ENCODE results near the gene GNL3. TPM values are rescaled to one million over a fixed set of nuclear protein-coding genes. Genes with fewer than 3 reads are reported as not detected.

Gene GNL3
- total RNA-seq, 2 experiments from 2014 or later = 167 to 172 TPM

DNA sequence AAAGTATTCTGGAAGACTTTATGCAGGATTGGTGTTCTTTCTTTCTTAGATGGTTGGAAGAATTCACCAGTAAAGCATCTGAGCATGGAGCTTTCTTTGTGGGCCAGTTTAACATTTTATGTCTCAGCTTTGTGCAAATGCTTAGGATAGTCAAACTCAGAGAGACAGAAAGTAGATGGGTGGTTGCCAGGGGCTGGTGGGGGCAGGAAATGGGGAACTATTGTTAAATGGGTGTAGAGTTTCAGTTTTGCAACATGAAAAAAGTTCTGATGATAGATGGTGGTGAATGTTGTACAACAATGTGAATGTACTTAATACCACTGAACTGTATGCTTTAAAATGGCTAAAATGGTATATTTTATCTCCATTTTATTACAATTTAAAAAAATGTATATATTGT lies 44.8 kb downstream of the GNL3 start:
- no peak overlapping the region for H3K27ac Mint-ChIP-seq
- peaks cover 56% of the 10 kb centered on the region for H3K36me3 Mint-ChIP-seq
- H3K4me3 Mint-ChIP-seq = no peak overlapping the region
- no peaks in the 10 kb centered on the region for H3K27me3 Mint-ChIP-seq
- POLR2A ChIA-PET = no interaction called here
- CTCF ChIA-PET = no interaction called here
- peaks cover 30% of the 10 kb centered on the region for H3K9me3 Mint-ChIP-seq
- intact Hi-C loops (cut with micrococcal nuclease) = no loop called here
- no peak for DNase-seq
- H3K4me1 Mint-ChIP-seq (ENCODE audit: low read depth) = peaks cover 6% of the 10 kb centered on the region

DNA sequence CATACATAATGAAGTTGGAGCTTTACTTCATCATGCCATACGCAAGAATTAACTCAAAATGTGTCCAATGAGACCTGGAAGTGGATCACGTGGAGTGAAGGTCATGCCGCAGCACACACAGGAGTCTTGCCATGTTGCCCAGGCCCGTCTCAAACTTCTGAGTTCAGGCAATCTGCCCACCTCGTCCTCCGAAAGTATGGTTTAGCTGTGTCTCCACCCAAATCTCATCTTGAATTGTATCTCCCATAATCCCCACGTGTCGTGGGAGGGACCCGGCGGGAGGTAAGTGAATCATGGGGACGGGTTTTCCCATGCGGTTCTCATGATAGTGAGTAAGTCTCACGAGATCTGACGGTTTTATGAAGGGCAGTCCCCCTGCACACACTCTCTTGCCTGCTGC lies 45.8 kb downstream of the GNL3 start:
- peaks cover 30% of the 10 kb centered on the region for H3K9me3 Mint-ChIP-seq
- no peaks in the 10 kb centered on the region for H3K27me3 Mint-ChIP-seq
- H3K27ac Mint-ChIP-seq = no peak overlapping the region
- ChIA-PET POLR2A (no interaction called here), CTCF (no interaction called here)
- DNase-seq = no peak
- no peak overlapping the region for H3K4me3 Mint-ChIP-seq
- H3K36me3 Mint-ChIP-seq = peaks cover 60% of the 10 kb centered on the region
- intact Hi-C loops (cut with micrococcal nuclease) = no loop called here
- peaks cover 6% of the 10 kb centered on the region for H3K4me1 Mint-ChIP-seq (ENCODE audit: low read depth)

DNA sequence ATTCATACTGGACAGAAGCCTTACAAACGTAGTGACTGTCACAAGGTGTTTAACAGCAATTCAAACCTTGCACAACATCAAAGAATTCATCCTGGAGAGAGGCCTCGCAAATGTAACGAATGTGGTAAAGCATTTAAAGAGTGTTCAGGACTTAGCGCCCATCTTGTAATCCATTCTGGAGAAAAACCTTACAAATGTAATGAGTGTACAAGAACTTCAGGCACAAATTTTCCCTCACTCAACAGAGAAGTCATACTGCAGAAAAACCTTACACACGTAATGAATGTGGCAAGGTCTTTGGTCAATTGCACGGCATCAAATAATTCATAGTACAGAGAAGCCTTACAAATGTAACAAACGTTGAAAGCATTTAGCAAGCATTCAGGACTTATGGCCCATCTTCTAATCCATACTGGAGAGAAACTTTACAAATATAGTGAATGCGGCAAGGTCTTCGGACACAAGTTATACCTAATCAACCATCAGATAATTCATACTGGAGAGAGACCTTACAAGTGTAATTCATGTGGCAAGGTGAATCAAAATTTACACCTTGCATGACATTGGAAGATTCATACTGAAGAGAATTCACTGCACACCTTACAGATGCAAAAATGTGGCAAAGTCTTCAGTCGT lies 47.5 kb downstream of the GNL3 start:
- Mint-ChIP-seq H3K27ac (no peak overlapping the region), H3K9me3 (peaks cover 29% of the 10 kb centered on the region), H3K4me1 (ENCODE audit: low read depth) (peaks cover 6% of the 10 kb centered on the region), H3K27me3 (no peaks in the 10 kb centered on the region), H3K4me3 (no peak overlapping the region), H3K36me3 (peaks cover 65% of the 10 kb centered on the region)
- CTCF ChIA-PET = interaction anchor here (0.6 kb wide), 1 partner anchor 462 kb away, joined by 3 read pairs; no protein-coding TSS in a partner anchor
- DNase-seq = no peak
- intact Hi-C loops (cut with micrococcal nuclease) = no loop called here
- POLR2A ChIA-PET = no interaction called here

DNA sequence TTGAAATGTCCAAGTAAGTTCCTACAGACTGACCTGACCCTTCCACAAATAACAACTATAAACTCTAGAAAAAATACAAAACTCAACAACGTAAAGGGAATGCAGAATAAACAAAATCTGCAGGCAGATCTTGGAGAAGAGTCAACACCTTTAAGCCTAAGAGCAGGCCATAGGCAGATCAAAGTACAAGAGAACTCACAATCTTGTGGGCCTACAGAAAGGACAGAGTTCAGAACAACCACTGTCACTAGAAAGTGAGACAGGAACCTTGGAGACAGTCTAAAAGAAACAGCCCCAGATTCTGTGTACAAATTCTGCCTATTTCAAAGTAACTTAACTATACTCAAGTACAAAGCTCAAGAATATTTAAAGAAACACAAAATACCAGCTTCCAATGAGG lies 53.9 kb downstream of the GNL3 start:
- H3K4me3 Mint-ChIP-seq = no peak overlapping the region
- intact Hi-C loops (cut with micrococcal nuclease) = no loop called here
- POLR2A ChIA-PET = no interaction called here
- no peaks in the 10 kb centered on the region for H3K4me1 Mint-ChIP-seq (ENCODE audit: low read depth)
- no peak for DNase-seq
- CTCF ChIA-PET = no interaction called here
- H3K27ac Mint-ChIP-seq = no peak overlapping the region
- H3K36me3 Mint-ChIP-seq = peaks cover 34% of the 10 kb centered on the region
- H3K9me3 Mint-ChIP-seq = no peaks in the 10 kb centered on the region
- H3K27me3 Mint-ChIP-seq = no peaks in the 10 kb centered on the region

GRCh38 chr3:52742418-52743041 lies 56.7 kb downstream of the GNL3 start:
- Mint-ChIP-seq H3K27ac (no peak overlapping the region), H3K4me3 (no peak overlapping the region), H3K4me1 (ENCODE audit: low read depth) (no peaks in the 10 kb centered on the region), H3K9me3 (no peaks in the 10 kb centered on the region), H3K36me3 (peaks cover 28% of the 10 kb centered on the region), H3K27me3 (no peaks in the 10 kb centered on the region)
- intact Hi-C loops (cut with micrococcal nuclease) = loop anchor here (1.0 to 2.0 kb wide), 2 partner anchors 192 to 330 kb away; no protein-coding TSS in a partner anchor
- DNase-seq = no peak
- ChIA-PET POLR2A (no interaction called here), CTCF (interaction anchor here (0.7 to 1.4 kb wide), 5 partner anchors 8 to 193 kb away, joined by 3 to 6 read pairs (median 3); no protein-coding TSS in a partner anchor)

DNA sequence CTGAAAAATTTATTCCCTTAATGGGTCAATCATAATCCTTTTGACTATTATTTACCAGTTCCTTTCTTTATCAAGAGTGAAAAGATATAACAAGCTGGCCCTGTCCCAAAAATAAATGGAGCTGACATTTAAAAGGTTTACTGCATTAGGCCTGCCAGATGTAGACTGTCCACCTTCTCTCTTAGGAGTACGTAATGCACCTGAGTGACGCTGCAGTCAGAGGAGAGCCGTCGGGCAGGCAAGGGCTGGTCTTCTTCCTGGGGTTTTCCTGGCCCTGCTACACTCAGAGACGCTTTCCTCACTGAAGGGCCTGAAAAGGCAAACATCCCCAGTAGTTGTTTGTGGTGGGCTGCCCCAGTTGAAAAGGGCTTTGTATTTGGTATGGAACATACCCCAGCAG lies 57.3 kb downstream of the GNL3 start:
- no peaks in the 10 kb centered on the region for H3K4me1 Mint-ChIP-seq (ENCODE audit: low read depth)
- POLR2A ChIA-PET = no interaction called here
- no peak overlapping the region for H3K27ac Mint-ChIP-seq
- no peaks in the 10 kb centered on the region for H3K9me3 Mint-ChIP-seq
- H3K27me3 Mint-ChIP-seq = no peaks in the 10 kb centered on the region
- no peak overlapping the region for H3K4me3 Mint-ChIP-seq
- no peak for DNase-seq
- intact Hi-C loops (cut with micrococcal nuclease) = loop anchor here (2.0 kb wide), 1 partner anchor 192 kb away; no protein-coding TSS in a partner anchor
- peaks cover 27% of the 10 kb centered on the region for H3K36me3 Mint-ChIP-seq
- CTCF ChIA-PET = interaction anchor here (1.0 to 1.4 kb wide), 2 partner anchors 56 to 78 kb away, joined by 5 to 6 read pairs; no protein-coding TSS in a partner anchor

- intact Hi-C loops (cut with micrococcal nuclease) = loop anchor here (2.0 kb wide), 1 partner anchor 191 kb away; no protein-coding TSS in a partner anchor
- no peak overlapping the region for H3K27ac Mint-ChIP-seq
- CTCF ChIA-PET = interaction anchor here (1.0 to 1.4 kb wide), 2 partner anchors 56 to 77 kb away, joined by 5 to 6 read pairs; no protein-coding TSS in a partner anchor
Observed at GRCh38 chr3:52743721-52744120, 57.9 kb downstream of the GNL3 start.

More at GRCh38 chr3:52743721-52744120, 57.9 kb downstream of the GNL3 start:
- H3K9me3 Mint-ChIP-seq = no peaks in the 10 kb centered on the region
- no peak for DNase-seq
- peaks cover 33% of the 10 kb centered on the region for H3K36me3 Mint-ChIP-seq
- no peaks in the 10 kb centered on the region for H3K27me3 Mint-ChIP-seq
- no peak overlapping the region for H3K4me3 Mint-ChIP-seq
- no peaks in the 10 kb centered on the region for H3K4me1 Mint-ChIP-seq (ENCODE audit: low read depth)
- POLR2A ChIA-PET = no interaction called here

Other genes starting within 250 kb of the GNL3 start
- under 1 TPM; 0.10 to 0.14 TPM for gene SEMA3G, start 240.9 kb upstream of the GNL3 start, total RNA-seq
- 1 to 10 TPM; 3.0 to 4.7 TPM for gene TNNC1, start 232.0 kb upstream of the GNL3 start, total RNA-seq
- gene NISCH, start 230.4 kb upstream of the GNL3 start, total RNA-seq = 10 to 100 TPM; 50.8 to 60.2 TPM
- under 1 TPM in 1 of 2 experiments, not detected in 1; 0.14 TPM for gene STAB1, start 190.7 kb upstream of the GNL3 start, total RNA-seq
- gene NT5DC2, start 152.2 kb upstream of the GNL3 start, total RNA-seq = 10 to 100 TPM; 46.9 to 49.5 TPM
- gene UQCC5, start 149.4 kb upstream of the GNL3 start, total RNA-seq = 10 to 100 TPM; 12.9 to 13.3 TPM
- gene PBRM1, start 119 bp upstream of the GNL3 start, total RNA-seq = 10 to 100 TPM; 52.3 to 59.2 TPM
- 10 to 100 TPM; 34.1 to 36.9 TPM for gene GLT8D1, start 19.8 kb downstream of the GNL3 start, total RNA-seq
- 100 to 1,000 TPM; 132 TPM for gene SPCS1, start 20.1 kb downstream of the GNL3 start, total RNA-seq
- 10 to 100 TPM; 16.9 to 21.7 TPM for gene NEK4, start 84.9 kb downstream of the GNL3 start, total RNA-seq
- not detected for gene ITIH1, start 91.6 kb downstream of the GNL3 start, total RNA-seq
- not detected for gene ITIH3, start 108.8 kb downstream of the GNL3 start, total RNA-seq
- gene ITIH4, start 144.6 kb downstream of the GNL3 start, total RNA-seq = 1 to 10 TPM; 4.3 to 6.3 TPM
- gene MUSTN1, start 149.0 kb downstream of the GNL3 start, total RNA-seq = 1 to 10 TPM in 1 of 2 experiments, not detected in 1; 1.1 TPM
- gene STIMATE, start 211.5 kb downstream of the GNL3 start, total RNA-seq = 10 to 100 TPM; 13.0 to 18.3 TPM

Data from activated CD4-positive, alpha-beta memory T cell treated with anti-CD3 and anti-CD28 coated beads for 36 hours (primary cell).